Pancreas (tissue), 10 donors: ENCODE data around the gene SLC22A31. TPM values are rescaled to one million over a fixed set of nuclear protein-coding genes. Genes with fewer than 3 reads are reported as not detected.
A peak's percentile ranks its signal among the peaks of the same experiment; 100 is the strongest.

ENCODE experiments used
- ATAC-seq, 4 donors: fragments of 200-7000 bp; cut with Tn5 transposase; one replicate each; pipeline versions ENCODE4 v1.8.0 to v1.9.1; 2020; ENCODE audit warnings: mild to moderate bottlenecking in 4 of 4, moderate library complexity in 4 of 4
- DNase-seq, 6 donors: peaks; one replicate each; pipeline ENCODE4 v3.0.0-alpha.2; 2020
- FAIRE-seq: peaks from 2 replicates; lab custom pipeline; 2012; peaks lifted over from hg19 to GRCh38; lab: Jason Lieb, UNC
- H3K27ac ChIP-seq, 4 donors: fragments of 200-600 bp; sonication (generic); 1 replicate in 3 of 4; 2 replicates in 1 of 4; pipeline versions ENCODE4 v1.5.0 to v1.8.0; 2020
- H3K27me3 ChIP-seq, 4 donors: fragments of 200-600 bp; one replicate each; pipeline ENCODE4 v1.8.0; 2021
- H3K36me3 ChIP-seq, 3 donors: fragments of 200-600 bp; sonication (generic) in 1 of 3; one replicate each; pipeline versions ENCODE4 v1.5.0 to v1.8.0; 2020 to 2021
- H3K4me1 ChIP-seq, 3 donors: fragments of 200-600 bp; one replicate each; pipeline ENCODE4 v1.8.0; 2021
- H3K4me3 ChIP-seq, 4 donors: fragments of 200-600 bp; sonication (generic) in 2 of 4; one replicate each; pipeline versions ENCODE4 v1.5.0 to v1.8.0; 2020 to 2021
- H3K9me3 ChIP-seq, 4 donors: fragments of 200-600 bp; one replicate each; pipeline ENCODE4 v1.8.0; 2021
- CTCF ChIP-seq, 4 donors: fragments of 200-600 bp; sonication (generic) in 3 of 4; IDR thresholded peaks; one replicate each; pipeline versions ENCODE4 v1.5.0 to v1.8.0; 2021; ENCODE audit warnings: antibody characterized with exemption in 4 of 4
- WGBS, 2 donors: extraction: QIAGEN DNeasy Blood & Tissue Kit; methylation state at CpG; one replicate each; pipeline ENCODE4 v1.1.7; 2013; 5-methylcytosine and 5-hydroxymethylcytosine counted together
- intact Hi-C, 3 donors: fragments of 100-400 bp; cut with DNase I; formaldehyde crosslinking; loops; one replicate each; pipeline versions ENCODE4 v1.11.1 to v1.14.2; 2022
- polyA plus RNA-seq, 2 donors: library from polyadenylated mRNA; stranded (reverse); fragments of 200-250 nt; gene quantifications; one replicate each; pipeline ENCODE4 v1.2.3, GENCODE V29; 2013
- total RNA-seq, 6 donors: library from RNA; stranded (reverse); fragmentation: NEBNext Ultra II Directional in 4 of 6; extraction: Animal tissue kit (Norgen Biotek cat#: 25700) in 4 of 6; gene quantifications; one replicate each; pipeline versions ENCODE4 v1.2.1 to v1.2.4, GENCODE V29; 2021 to 2023
- donor health status: healthy with polysubstance abuse.
- donor health status: DM: no; HTN: no; CAD: no; lungs with moderate emphysema.
- donor health status: DM: no; HTN: no; CAD: no.
- donor health status: control.
- donor health status: control.
- donor health status: Bipolar disorder and iron deficiency.
- donor health status: DM: yes; HTN: yes; CAD: no.
- donor health status: DM: no; HTN: no; CAD: no.
- donor health status: DM: no; HTN: no; CAD: no.
- donor health status: DM: yes; HTN: yes; CAD: no.

Gene SLC22A31
- total and polyA plus RNA-seq, 8 donors = 0.37 to 131 (median 39.0) TPM

GRCh38 chr16:89201439-89202377 lies 1.4 kb upstream of the SLC22A31 start:
- intact Hi-C loops = no loop called here
- Histone ChIP-seq H3K4me1 (no peaks in the 10 kb centered on the region), H3K27me3 (no peaks in the 10 kb centered on the region), H3K36me3 (no peaks in the 10 kb centered on the region), H3K27ac (no peak overlapping the region), H3K9me3 (no peaks in the 10 kb centered on the region), H3K4me3 (peak overlapping the region; percentile 15 to 47 (median 34))
- no peak for TF ChIP-seq CTCF (IDR thresholded peaks at IDR 0.05)
- no peak for FAIRE-seq
- peak; percentile 85 to 98 (median 95) for DNase-seq
- peak; percentile 89 to 96 (median 92) for ATAC-seq
- WGBS, 2 donors = 1 to 2% methylated on average over 59 to 111 of the region's 111 CpGs

- peak overlapping the region; percentile 15 to 47 (median 25) for H3K4me3 ChIP-seq
- WGBS, 2 donors = 3 to 6% methylated on average over 57 to 58 of the region's 58 CpGs
- no peaks in the 10 kb centered on the region for H3K27me3 ChIP-seq
- no peaks in the 10 kb centered on the region for H3K9me3 ChIP-seq
- H3K4me1 ChIP-seq = no peaks in the 10 kb centered on the region
- H3K36me3 ChIP-seq = no peaks in the 10 kb centered on the region
- no peak for TF ChIP-seq CTCF (IDR thresholded peaks at IDR 0.05)
- peak in 4 of 6 donors; percentile 22 to 84 (median 64) for DNase-seq
- ATAC-seq = peak in 1 of 4 donors; percentile 5
- FAIRE-seq = no peak
- H3K27ac ChIP-seq = no peak overlapping the region
- intact Hi-C loops = no loop called here
Measured at GRCh38 chr16:89200850-89201411, 594 bp upstream of the SLC22A31 start.

GRCh38 chr16:89199241-89200123 lies 855 bp downstream of the SLC22A31 start:
- peak in 3 of 6 donors; percentile 27 to 81 (median 34) for DNase-seq
- no peak overlapping the region for H3K27ac ChIP-seq
- peak overlapping the region in 1 of 4 donors; percentile 29 for H3K4me3 ChIP-seq

More at GRCh38 chr16:89199241-89200123, 855 bp downstream of the SLC22A31 start:
- ATAC-seq (no peak), FAIRE-seq (no peak)
- intact Hi-C loops = no loop called here
- 73 to 74% methylated on average over 20 to 22 of the region's 22 CpGs for WGBS, 2 donors
- H3K9me3 ChIP-seq = no peaks in the 10 kb centered on the region
- H3K27me3 ChIP-seq = no peaks in the 10 kb centered on the region
- no peaks in the 10 kb centered on the region for H3K4me1 ChIP-seq
- H3K36me3 ChIP-seq = no peaks in the 10 kb centered on the region
- no peak for TF ChIP-seq CTCF (IDR thresholded peaks at IDR 0.05)
